ENCODE data around the gene ALDH1B1.
"Not testable (repeated sequence)": the region's sequence is repeated elsewhere in the genome, so short reads cannot be mapped to it uniquely, and the experiment has no call there.

The ALDH1B1 gene

DNA sequence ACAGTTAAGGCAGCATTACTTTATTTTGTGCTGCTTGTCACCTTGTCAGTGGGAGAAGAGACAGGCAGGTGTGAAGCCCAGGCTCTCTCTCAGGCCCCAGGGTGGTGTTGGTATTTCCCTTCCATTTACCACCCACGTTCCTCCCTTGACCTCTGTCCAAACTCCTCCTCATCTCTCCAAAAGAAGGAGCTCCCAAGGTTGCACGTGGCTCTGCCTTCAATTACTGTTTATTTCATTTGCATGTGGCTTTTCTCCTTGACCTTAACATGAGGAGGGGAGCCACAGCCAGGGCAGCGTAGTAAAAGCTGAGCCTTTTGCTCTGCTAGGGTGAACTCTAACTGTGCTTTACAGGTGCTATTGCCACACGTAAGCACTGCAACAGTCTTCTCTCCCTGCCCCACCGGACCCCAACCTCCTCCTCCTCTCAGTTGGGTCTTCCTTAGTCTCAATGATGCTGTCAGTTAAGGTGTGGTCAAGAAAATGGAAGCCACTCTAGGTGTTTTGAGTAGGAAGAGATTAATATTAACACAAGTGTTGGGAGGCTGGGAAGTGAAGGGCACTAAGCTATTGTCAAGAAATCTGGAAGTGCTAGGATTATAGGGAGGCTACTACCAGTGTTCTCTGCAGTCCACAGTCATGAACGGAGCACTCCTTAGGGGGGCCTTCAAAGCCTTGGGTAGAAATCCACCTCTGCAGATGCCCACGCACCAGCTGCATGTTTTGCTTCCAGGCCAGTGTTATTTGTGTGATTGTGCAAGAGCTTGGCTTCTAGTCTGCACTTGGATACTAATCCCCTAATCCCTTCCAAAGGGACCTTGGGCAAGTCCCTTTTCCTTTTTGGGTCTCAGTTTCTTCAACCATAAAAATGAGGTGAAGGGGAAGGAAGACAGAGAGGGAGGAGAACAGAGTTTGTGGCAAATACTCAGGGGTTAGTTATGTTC, 3.9 kb upstream of the ALDH1B1 start:
- no peak for DNase-seq

DNA sequence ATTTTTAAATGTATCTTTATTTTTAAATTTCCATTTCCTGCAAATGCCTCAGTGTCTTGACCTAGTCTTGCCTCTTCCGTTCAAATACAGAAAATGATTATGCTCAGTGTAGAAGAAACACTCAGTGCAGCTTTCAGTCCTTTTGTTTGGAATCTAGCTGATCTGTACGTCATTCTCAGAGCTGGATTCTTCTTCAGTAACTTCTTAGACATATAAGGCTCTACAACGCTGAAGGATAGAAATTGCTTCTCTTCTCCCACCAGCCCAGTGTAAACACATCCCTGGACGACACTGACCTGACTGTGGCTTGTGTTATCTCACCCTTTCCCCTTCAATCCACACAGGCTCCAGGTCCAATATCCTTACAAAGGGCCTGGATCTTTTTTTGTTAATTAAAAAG, 3.2 kb upstream of the ALDH1B1 start:
- DNase-seq = no peak

DNA sequence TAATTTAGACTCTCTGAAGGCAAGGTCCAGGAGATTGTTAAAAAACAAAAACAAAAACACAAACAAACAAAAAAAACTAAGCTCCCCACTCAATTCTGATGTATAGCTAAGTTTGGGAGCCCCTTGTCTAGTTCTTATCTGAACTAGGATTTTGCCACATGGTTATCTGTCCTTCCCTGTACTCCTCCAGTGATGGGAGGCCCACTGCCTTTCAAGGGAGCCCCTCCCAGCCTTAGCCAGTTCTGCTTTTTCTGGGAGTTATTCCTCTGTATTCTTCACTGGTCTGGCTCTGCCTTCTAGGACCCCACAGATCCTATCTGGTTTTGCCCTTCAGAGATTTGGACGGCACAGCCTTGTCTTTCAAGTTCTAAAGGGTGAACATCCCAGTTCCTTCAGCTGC, 2.1 kb upstream of the ALDH1B1 start:
- DNase-seq = no peak

DNA sequence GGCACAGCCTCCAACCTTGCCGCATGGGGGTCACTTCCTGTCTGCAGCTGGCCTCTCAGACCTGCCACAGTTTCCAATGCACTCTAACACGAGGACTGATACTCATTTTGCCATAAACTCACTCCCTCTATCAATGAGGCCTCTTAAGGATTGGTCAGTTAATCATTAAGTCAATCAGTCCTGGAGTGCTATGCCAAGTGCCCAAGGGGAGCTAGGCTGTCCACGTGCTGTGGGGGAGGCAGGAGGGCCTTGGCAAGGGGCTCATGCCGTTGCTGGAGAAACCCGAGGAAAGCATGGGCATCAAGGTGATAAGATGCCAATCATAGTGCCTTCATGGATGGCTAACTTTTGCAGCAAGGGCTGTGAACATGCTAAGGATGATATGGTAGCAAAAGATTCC, 1.7 kb upstream of the ALDH1B1 start:
- no peak for DNase-seq

DNA sequence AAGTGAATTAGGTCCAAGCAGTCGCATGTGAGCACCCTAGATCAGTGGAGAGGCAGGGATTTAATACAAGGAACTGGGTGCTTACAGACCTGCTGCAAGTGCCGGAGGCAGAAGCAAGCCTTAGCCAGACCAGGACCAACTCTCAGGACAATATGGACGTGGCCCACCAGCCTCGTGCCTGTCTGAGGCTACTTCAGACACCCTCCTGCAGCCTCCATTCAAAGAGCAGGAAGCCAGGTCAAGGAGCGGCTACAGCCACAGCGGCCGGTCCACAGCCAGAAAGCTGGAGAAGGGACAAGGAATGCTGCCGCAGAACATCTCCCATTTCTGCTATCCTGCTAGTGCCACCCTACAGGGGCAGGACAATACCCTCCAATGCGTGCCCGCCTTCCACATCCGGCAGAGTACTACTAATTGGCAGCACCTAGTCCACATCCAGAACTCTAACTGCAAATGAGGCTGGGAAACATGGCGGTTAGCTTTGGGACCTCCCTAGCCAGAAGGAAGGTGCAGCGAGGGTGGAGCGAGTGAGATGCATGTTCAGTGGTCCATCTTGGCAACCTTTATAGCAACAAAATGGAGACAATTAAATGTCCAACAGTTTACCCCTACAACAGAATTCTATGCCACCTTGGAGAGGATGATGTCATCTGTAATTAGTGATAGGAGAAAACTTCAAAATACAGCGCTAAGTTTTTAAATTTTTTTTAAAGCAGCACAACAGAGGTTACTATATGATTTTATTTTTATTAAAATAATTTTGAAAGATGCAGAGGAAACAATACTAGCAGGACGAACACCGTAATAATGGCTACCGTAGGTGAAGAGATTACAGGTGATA, 1.0 kb upstream of the ALDH1B1 start:
- DNase-seq = no peak

DNA sequence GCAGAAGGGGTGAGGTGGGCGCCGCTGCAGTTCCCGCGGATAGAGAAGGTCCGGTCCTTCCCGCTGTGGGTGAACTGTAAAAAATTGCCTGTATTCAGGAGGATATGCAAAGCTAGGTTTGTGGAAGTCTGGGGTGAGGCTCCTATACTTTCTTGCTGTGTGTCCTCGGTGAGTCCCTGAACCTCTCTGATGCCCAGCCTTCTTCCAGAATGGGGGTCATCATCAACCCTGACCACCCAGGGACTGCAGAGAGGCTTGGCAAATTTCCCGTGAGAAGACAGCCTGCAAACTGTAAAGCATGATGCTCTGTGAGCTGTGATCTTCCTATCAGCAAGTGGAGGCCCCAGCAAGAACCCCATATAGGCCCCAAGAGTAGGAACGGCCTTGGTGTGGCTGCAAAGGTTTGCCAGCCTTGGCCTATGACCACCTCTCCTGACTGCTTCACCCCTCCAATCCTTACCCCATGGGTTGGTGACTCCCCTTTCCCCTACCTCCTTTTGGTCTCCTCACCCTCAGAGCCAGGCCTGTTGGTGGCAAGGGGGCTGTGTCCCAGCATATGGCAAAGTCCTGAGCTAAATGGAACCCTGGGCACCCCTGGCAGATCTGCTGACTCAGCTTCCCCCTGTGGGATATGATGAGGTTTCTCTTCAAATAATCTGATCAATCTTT, 760 bp downstream of the ALDH1B1 start:
- DNase-seq = no peak

DNA sequence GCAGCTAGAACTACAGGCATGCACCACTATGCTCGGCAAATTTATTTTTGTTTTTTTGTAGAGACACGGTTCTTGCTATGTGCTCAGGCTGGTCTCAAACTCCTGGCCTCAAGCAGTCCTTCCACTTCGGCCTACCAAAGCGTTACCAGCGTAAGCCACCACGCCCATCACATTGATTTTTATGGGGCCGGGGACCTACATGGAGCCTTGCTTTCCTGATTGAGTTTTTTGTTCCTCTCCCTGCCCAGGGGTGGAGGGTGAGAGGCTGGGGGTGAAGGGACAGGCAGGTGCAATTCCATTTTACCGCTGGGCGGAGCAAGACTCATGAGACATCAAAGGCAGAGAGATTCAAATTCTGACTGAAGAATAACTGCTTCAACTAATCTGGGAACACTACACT, 1.9 kb downstream of the ALDH1B1 start:
- DNase-seq = no peak

DNA sequence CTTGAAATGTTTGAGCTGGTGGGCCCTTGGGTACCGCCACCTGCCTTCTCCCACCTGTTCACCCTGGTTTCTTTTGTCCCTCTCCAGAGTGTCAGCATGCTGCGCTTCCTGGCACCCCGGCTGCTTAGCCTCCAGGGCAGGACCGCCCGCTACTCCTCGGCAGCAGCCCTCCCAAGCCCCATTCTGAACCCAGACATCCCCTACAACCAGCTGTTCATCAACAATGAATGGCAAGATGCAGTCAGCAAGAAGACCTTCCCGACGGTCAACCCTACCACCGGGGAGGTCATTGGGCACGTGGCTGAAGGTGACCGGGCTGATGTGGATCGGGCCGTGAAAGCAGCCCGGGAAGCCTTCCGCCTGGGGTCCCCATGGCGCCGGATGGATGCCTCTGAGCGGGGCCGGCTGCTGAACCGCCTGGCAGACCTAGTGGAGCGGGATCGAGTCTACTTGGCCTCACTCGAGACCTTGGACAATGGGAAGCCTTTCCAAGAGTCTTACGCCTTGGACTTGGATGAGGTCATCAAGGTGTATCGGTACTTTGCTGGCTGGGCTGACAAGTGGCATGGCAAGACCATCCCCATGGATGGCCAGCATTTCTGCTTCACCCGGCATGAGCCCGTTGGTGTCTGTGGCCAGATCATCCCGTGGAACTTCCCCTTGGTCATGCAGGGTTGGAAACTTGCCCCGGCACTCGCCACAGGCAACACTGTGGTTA, 3.3 kb downstream of the ALDH1B1 start:
- no peak for DNase-seq

DNA sequence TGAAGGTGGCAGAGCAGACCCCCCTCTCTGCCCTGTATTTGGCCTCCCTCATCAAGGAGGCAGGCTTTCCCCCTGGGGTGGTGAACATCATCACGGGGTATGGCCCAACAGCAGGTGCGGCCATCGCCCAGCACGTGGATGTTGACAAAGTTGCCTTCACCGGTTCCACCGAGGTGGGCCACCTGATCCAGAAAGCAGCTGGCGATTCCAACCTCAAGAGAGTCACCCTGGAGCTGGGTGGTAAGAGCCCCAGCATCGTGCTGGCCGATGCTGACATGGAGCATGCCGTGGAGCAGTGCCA, 3.8 kb downstream of the ALDH1B1 start:
- no peak for DNase-seq

DNA sequence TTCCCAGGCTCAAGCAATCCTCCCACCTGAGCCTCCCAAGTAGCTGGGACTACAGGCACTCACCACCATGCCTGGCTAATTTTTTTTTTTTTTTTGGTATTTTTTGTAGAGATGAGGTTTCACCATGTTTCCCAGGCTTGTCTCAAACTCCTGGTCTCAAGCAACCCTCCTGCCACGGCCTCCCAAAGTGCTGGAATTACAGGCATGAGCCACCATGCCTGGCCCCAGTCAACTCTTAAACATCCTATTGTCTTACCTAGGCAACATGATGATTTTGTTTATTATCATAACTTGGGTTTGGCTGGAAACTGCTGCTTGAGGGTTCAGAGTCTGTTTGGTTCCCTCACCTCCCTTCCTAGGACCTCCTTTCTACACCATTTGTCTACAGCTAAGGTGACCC, 6.7 kb downstream of the ALDH1B1 start:
- not testable (repeated sequence) for DNase-seq

DNA sequence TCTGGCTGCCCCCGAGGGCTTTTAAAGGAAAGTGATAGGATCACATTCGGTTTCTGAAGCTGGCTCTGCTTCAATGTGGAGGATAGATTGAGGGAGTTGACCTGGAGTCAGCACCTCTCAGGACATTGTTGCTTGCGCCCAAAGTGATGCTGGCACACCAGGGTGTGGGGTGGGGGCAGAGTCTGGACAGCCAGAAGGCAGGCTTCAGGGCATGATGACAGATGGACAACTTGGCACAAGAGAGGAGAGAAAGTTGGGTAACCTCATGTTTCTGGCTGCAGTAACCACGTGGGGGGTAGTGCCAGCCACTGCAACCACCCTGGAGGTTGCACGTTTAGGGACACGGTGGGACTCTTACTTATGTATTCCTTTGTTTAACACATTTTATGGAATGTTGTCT, 9.5 kb downstream of the ALDH1B1 start:
- DNase-seq = no peak

DNA sequence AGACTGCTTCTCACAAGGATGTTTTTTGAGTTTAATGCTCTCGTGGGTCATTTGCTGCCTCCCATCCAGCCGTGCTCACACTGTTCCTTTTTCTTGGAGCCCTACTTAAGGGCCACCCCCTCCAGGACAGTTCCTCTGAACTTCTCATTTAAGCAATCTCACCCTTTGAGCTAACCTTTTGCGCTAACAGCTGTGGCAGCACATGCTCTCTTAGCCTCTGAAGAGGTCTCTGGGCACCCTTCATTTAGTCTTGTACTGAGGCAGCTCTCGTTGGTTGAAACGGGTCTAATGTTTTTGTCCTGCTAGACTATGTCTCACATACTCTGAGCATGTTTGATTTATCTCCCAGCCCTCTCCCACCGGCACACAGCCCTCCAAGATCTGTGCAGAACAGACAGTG, 11.8 kb downstream of the ALDH1B1 start:
- DNase-seq = no peak

DNA sequence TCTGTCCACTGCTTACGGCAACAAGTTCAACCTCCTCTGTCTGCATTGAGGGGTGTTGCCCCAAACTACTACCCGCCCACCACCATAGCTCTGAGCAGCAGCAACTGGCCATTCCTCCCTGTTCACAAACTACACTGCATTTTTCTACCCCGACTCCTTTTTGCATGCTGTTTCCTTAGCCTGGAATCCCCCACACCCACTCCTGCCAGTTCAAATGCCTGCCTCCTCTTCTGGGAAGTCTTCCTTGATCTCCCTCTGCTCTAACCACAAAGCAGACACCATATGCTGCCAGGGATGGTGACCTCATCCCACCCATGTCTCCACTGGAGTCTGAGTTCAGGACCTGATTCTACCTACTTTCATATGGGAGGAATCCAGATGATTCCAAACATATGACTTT, 13.3 kb downstream of the ALDH1B1 start:
- no peak for DNase-seq

DNA sequence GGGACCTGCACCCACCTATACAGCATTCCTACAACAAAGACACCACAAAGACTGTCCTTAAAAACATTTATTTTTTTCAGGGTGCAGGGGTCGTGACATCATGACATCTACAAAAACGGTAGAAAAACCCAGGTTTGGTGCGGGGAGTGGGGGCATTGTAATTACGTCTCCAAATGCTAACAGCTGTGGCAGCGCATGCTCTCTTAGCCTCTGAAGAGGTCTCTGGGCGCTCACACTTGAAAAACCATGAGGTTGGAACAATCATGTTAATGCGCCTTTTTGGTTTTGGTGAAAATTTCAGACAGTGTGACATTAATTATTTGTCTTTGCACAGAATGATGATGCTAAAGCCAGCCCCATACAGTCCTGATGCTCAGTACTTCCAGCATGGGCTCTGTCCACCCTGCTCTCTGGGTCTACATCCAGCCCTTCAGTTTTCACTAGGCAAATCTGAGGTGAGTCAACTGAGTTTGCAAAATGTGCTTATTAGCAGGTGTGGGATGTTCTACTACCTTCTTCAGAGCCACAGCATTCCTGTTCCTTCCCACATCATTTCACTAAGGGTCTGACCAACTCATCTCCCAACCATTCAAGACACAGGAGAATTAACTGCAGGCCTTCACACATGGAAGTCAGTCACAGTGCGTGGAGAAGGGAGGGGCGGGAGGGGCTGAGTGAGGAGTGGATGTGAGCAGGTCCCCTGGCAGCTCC, 14.1 kb downstream of the ALDH1B1 start:
- no peak for DNase-seq

DNA sequence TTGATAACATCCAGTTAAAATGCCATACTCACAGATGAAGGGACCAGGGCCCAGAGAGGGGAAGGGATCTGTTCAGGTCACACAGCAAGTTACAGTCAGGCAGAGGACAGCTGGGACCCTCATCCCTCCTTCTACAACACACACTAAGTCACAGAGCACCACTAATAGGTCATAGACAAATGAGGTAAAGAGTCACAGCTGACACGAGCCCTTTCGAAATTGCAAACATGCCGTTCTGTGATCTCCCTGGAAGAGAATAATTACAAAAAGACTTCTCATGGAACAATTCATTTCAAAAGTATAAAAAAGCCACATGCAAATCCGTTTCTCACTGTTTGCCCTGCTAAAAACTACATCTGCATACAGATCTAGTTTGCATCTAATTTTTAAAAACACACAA, 16.2 kb downstream of the ALDH1B1 start:
- no peak for DNase-seq

DNA sequence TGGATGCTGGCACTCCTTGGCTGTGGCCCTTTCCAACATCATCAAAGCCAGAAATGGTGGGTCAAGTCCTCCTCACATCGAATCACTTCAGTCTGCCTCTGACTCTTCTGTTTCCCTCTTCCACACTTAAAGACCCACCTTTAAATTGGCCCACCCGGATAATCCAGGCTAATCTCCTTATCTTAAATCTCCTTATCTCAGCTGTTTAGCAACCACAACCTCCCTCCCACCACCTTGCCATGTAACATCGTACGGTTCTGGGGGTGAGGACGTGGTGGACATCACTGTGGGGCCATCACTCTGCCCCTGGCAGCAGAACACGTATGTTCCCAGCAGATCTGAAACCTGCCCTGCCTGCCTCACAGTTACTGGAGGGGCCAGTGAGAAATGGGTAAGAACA, 20.2 kb downstream of the ALDH1B1 start:
- no peak for DNase-seq

DNA sequence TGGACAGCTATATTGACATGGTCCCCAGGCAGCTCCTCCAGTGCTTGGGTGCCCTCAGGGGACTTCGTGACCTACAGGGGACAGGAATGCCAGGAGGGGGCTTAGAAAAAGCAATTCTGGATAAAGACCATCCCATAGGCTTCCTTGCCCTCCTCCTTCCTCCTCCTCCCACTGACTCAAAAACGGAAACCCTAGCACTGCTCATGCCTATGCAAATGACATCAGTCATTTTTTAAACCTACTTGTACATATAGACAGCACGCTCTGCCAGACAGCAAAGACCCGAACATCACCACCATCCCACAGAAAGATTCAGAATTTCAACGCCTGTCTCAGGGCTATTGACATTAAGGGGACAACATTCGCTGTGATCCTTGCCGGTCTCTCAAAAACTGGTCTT, 20.8 kb downstream of the ALDH1B1 start:
- no peak for DNase-seq

DNA sequence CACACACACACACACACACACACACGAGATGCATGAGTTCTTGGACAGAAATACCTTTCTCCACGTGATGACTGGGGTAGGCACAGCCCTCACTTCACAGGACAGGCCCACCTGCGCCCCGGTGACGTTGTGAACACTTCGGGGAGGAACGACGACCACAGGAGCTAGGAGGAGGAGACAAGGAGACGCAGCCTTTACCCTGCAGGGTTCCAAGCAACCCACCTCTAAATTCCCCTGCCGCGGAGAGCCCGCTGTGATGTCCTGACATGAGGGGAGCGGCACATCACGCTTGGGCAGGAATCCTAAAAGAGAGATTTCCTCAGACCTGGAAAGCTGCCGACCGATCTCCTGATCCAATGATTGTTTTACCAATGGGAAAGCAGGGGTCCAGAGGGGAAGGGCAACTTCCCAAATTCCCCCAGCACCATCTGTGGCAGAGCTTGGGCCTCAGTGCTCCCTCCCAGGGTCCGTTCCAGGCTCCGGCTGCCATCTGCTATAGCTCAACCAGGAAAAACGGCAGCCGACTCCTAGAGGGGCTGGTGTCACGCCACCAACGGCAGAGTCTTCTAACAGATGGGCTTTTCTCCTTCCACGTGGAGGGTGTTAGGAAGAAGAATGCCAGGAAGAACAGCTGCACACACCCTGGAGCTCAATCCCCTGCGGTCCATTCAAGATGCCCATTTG, 21.7 kb downstream of the ALDH1B1 start:
- DNase-seq = no peak

DNA sequence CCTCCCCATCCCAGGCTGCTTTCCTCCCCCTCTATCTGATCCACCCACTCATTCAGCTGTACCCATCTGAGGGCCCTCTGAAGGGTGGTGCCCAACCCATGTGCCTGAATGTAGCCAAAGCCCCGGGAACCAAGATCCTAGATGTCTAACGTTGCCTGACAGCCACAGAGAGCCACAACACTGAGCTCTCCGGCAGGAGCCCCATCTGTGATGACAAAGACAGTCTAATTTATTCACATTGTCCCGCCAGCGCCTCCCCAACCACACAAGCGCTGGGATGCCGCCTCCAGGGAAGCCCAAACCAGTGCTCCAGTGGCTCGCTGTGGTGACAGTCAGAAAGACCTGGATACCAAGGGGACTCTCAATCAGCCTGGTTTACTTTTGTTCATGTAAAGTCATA, 23.4 kb downstream of the ALDH1B1 start:
- DNase-seq = no peak

DNA sequence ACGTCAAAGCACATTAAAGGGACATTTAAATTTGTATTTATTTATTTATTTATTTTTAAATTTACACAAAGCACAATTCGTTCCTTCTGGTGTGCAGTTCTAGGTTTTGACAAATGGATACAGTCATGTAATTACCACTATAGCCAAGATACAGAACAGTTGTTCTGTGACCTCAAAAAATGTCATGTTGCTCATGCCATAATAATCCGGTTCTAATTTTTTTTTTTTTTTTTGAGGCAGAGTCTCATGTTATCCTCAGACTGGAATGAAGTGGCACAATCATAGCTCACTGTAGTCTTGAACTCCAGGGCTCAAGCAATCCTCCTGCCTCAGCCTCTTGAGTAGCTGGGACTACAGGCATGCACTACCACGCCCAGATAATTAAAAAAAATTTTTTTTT, 24.0 kb downstream of the ALDH1B1 start:
- no peak for DNase-seq

All from stimulated activated CD4-positive, alpha-beta T cell treated with anti-CD3 and anti-CD28 coated beads, Interleukin-4, amount 100 ng/mL, for 4 hours (primary cell).